Measurements from ENCODE around the gene SH2D1B.
"Not testable (repeated sequence)": the region's sequence is repeated elsewhere in the genome, so short reads cannot be mapped to it uniquely, and the experiment has no call there.

The SH2D1B gene

DNA sequence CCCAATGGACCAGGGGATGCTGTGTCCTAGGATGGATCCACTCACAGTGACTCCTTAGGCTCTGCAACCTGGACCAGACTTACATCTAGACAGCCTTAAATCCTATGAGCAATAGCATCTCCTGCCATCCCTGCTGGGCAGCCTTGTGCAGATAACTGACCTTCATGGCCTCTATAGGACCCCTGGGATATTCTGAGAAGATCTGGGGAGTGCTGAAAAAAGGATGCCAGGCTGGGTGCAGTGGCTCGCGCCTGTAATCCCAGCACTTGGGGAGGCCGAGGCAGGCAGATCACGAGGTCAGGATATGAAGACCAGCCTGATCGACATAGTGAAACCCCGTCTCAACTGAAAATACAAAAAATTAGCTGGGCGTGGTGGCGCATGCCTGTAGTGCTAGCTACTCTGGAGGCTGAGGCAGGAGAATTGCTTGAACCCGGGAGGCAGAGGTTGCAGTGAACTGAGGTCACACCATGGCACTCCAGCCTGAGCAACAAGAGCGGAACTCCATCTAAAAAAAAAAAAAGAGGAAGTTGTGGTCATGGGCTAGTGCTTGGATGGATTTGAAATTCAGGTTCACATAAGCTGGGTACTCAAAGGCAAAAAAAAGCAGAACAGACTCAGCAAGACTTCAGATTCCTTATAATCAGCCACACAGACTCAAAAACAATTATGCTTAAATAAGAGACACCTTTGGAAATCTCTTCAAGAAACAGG, 10.9 kb upstream of the SH2D1B start:
- H3K4me3 ChIP-seq (ENCODE audit: low read length) = no peak overlapping the region
- TF ChIP-seq, protein P1, sequence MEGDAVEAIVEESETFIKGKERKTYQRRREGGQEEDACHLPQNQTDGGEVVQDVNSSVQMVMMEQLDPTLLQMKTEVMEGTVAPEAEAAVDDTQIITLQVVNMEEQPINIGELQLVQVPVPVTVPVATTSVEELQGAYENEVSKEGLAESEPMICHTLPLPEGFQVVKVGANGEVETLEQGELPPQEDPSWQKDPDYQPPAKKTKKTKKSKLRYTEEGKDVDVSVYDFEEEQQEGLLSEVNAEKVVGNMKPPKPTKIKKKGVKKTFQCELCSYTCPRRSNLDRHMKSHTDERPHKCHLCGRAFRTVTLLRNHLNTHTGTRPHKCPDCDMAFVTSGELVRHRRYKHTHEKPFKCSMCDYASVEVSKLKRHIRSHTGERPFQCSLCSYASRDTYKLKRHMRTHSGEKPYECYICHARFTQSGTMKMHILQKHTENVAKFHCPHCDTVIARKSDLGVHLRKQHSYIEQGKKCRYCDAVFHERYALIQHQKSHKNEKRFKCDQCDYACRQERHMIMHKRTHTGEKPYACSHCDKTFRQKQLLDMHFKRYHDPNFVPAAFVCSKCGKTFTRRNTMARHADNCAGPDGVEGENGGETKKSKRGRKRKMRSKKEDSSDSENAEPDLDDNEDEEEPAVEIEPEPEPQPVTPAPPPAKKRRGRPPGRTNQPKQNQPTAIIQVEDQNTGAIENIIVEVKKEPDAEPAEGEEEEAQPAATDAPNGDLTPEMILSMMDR (conservative IDR thresholded peaks at IDR 0.05; ENCODE audit: low read length) = no peak
- no peak for DNase-seq (ENCODE audit: low read depth)

DNA sequence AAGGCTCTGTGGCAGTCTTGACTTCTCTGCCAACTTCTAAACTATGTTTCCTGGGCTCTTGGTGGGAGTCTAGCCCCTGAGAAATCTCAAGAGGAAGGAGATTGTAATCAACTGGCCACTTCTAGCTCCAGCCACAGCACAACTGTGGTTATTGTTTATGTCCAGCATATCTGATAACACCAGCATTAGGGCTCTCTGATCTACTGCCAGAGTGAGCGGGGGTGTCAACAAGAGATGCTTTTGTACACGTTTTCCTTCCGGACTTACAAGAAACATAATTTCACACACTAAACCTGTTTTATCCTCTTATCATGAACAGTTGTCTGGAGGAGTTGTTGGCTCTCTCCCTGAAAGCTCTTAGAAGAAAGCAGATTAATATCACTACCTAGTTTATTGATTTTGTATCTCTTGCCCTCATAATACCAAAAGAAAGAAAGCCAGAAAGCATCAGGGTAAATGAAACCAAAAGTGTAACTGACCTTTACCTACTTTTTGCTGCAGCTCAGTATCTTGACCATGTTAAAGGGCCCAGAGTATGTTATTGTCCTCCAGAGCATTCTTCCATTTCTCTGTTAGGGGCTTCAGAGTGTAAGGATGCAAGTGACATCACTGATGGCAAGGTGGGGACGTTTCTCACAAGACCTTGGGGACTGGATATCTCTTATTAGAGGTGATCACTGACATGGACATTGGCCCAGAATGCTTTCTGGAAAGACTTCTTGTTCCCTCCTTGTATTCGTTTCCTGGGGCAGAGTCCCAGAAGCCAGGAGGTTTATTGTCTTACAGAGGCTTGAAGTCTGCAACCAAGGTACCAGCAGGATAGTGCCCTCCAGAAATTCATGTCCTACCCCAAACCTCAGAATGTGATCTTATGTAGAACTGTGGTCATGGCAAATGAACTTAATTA, 9.6 kb upstream of the SH2D1B start:
- no peak overlapping the region for H3K4me3 ChIP-seq (ENCODE audit: low read length)
- no peak for DNase-seq (ENCODE audit: low read depth)
- TF ChIP-seq, protein P1 (conservative IDR thresholded peaks at IDR 0.05; ENCODE audit: low read length) = no peak

DNA sequence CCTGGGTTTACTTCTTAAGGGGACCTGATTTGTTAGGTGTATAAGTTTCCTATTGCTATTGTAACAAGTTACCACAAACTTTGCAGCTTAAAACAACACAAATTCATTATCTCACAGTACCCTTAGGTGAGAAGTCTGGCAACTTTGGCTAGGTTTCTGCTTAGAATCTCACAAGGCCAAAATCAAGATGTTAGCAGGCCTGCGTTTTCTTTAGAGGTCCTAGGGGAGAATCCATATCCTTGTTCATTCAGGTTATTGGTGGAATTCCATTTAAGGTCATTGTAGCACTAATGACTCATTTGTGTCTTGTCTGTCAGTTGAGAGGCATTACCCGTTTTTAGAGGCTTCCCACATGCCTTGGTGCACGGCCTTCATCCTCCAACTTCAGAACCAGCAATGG, 8.2 kb upstream of the SH2D1B start:
- no peak overlapping the region for H3K4me3 ChIP-seq (ENCODE audit: low read length)

DNA sequence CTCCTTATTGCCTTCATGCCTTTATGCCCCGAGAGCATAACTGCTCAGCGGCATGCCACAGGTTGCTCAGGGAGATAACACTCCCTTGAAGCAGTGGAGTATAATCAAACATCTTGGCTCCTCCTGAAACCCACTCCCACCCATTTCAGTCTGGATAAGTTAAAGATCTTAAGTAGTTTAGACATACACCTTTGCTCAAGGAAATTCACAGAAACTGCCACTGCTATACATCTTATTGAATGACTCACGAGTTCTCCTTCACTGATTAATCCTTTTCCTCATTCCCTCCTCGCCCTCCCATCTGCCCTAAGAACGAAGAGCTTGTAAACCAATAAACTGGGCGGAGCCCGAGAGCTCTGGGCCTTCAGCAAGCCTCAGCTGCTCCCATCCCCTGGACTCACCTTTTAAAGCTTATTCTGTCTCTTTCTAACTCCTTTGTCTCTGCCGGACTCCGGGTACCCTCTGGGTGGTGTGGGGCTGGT, 7.6 kb upstream of the SH2D1B start:
- not testable (repeated sequence) for H3K4me3 ChIP-seq (ENCODE audit: low read length); DNase-seq (ENCODE audit: low read depth)

More for the DNA sequence above, 8.2 kb upstream of the SH2D1B start:
- TF ChIP-seq, protein P1 (conservative IDR thresholded peaks at IDR 0.05; ENCODE audit: low read length) = no peak
- DNase-seq (ENCODE audit: low read depth) = no peak

DNA sequence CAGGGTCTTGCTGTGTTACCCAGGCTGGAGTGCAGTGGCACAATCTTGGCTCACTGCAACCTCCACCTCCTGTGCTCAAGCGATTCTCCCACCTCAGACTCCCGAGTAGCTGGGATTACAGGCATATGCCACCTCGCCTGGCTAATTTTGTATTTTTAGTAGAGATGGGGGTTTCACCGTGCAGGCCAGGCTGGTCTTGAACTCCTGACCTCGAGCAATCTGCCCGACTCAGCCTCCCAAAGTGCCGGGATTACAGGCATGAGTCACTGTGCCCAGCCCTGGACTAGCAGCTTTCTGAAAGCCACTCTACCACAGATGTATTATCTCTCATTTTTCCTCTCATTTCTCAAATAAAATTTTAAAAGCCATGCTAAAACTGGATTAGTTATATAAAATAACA, 6.6 kb upstream of the SH2D1B start:
- H3K4me3 ChIP-seq (ENCODE audit: low read length); DNase-seq (ENCODE audit: low read depth): not testable (repeated sequence)

DNA sequence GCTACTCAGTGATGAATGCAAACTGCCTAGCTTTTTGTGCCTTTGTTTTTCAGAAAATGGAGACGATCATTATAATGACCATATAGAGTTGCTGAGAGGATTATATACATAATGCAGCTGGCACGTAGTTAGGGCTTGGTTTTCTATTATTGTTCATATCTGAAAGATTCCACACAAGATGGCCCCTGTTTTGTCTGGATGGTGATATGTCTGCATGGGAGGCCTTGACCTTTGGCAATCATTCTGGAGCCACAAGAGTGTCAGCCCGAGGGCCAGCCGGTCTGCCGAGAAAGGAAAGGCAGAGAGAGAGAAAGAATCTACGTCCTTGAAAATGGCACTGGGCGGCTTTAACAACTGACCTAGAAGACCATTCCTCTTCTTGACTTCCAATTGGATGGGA, 5.7 kb upstream of the SH2D1B start:
- no peak for DNase-seq (ENCODE audit: low read depth)
- TF ChIP-seq, protein P1 (conservative IDR thresholded peaks at IDR 0.05; ENCODE audit: low read length) = no peak
- H3K4me3 ChIP-seq (ENCODE audit: low read length) = no peak overlapping the region

DNA sequence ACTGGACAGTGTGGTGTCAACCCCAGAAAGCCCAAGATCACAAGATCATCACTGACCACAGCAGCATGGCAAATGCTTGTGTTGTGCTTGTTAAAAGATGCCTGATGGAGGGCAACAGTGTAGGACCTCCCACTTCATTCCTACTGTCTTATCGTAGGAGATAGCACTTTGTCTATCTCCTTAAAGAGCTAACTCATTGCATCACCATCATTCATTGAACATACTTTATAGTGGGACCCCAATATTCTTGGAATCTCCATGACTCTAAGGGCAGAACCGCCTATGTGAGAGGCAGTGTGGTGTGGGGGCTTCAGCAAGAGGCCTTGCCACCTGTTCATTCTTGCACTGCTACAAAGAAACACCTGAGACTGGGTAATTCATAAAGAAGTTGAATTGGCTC, 5.0 kb upstream of the SH2D1B start:
- no peak for DNase-seq (ENCODE audit: low read depth)
- TF ChIP-seq, protein P1 (conservative IDR thresholded peaks at IDR 0.05; ENCODE audit: low read length) = no peak
- H3K4me3 ChIP-seq (ENCODE audit: low read length) = no peak overlapping the region

DNA sequence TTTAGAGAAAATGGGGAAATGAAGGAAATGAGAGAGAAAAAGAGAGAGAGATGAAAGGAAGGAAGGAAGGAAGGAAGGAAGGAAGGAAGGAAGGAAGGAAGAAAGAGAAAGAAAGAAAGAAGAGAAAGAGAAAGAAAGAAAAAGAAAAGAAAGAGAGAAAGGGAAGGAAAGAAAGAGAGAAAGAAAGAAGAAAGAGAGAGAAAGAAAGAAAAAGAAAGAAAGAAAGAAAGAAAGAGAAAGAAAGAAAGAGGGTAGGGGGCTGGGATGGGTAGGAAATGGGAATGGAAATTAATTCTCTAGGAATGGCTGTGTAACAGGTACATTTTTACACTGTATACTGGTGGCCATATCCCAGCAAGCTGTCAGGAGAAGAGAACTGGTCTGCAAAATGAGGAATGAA, 4.3 kb upstream of the SH2D1B start:
- no peak for DNase-seq (ENCODE audit: low read depth)
- TF ChIP-seq, protein P1 (conservative IDR thresholded peaks at IDR 0.05; ENCODE audit: low read length) = no peak
- no peak overlapping the region for H3K4me3 ChIP-seq (ENCODE audit: low read length)
